HepG2 (cell line): ENCODE results near the gene CAPN11. TPM values are rescaled to one million over a fixed set of nuclear protein-coding genes. Genes with fewer than 3 reads are reported as not detected.

Experiments used
- ARNT2 ChIP-seq: sonication (generic); formaldehyde crosslinking; IDR thresholded peaks from 2 replicates; pipeline ENCODE4 v1.8.0; 2022; ENCODE audit warnings: mild to moderate bottlenecking, low read depth, missing genetic modification reagents, moderate library complexity
- ATF7 ChIP-seq, 2 experiments: fragments of 450-650 bp in 1 of 2; sonication (generic) in 1 of 2; formaldehyde crosslinking in 1 of 2; IDR thresholded peaks; 2 replicates each; pipeline versions ENCODE4 v1.4.0 to v1.6.1; 2016 to 2020; ENCODE audit warnings: antibody characterized with exemption in 1 of 2, mild to moderate bottlenecking in 1 of 2, missing genetic modification reagents in 1 of 2
- CBX1 ChIP-seq: IDR thresholded peaks from one replicate; pipeline ENCODE4 v1.6.1; 2016; ENCODE audit warnings: antibody characterized with exemption, low read depth
- DR1 ChIP-seq: sonication (generic); formaldehyde crosslinking; IDR thresholded peaks from 2 replicates; pipeline ENCODE4 v1.8.0; 2021; ENCODE audit warnings: mild to moderate bottlenecking, missing genetic modification reagents, inconsistent platforms
- EZH2 ChIP-seq: conservative IDR thresholded peaks from 2 replicates; pipeline ENCODE4 v1.6.1; 2012; ENCODE audit warnings: mild to moderate bottlenecking, low read depth, low read length, moderate library complexity
- HDAC2 ChIP-seq: sonication (generic); formaldehyde crosslinking; IDR thresholded peaks from 2 replicates; pipeline ENCODE4 v1.4.0; 2020; ENCODE audit warnings: missing genetic modification reagents
- KAT2B ChIP-seq: fragments of 150-350 bp; IDR thresholded peaks from 2 replicates; pipeline ENCODE4 v1.6.1; 2014; ENCODE audit warnings: low read depth, low read length, borderline replicate concordance
- KAT8 ChIP-seq: IDR thresholded peaks from 2 replicates; pipeline ENCODE4 v1.6.1; 2016; ENCODE audit warnings: missing genetic modification reagents, missing compliant biosample characterization
- KLF15 ChIP-seq: sonication (generic); formaldehyde crosslinking; IDR thresholded peaks from 2 replicates; pipeline ENCODE4 v1.8.1; 2023; ENCODE audit warnings: borderline replicate concordance, mild to moderate bottlenecking, inconsistent platforms, missing genetic modification reagents, mixed read lengths
- MED1 ChIP-seq: sonication (generic); formaldehyde crosslinking; IDR thresholded peaks from 2 replicates; pipeline ENCODE4 v1.4.0; 2020; ENCODE audit warnings: missing genetic modification reagents
- NCOA5 ChIP-seq: sonication (generic); formaldehyde crosslinking; IDR thresholded peaks from 2 replicates; pipeline ENCODE4 v1.4.0; 2020; ENCODE audit warnings: missing genetic modification reagents
- NFYC ChIP-seq: IDR thresholded peaks from 2 replicates; pipeline ENCODE4 v1.6.1; 2016; ENCODE audit warnings: missing genetic modification reagents, missing compliant biosample characterization
- NR1H2 ChIP-seq: sonication (generic); formaldehyde crosslinking; IDR thresholded peaks from 2 replicates; pipeline ENCODE4 v1.8.1; 2022; ENCODE audit warnings: low read depth, missing genetic modification reagents, borderline replicate concordance
- TBP ChIP-seq: sonication (generic); formaldehyde crosslinking; IDR thresholded peaks from 2 replicates; pipeline ENCODE4 v1.5.0; 2020; ENCODE audit warnings: missing genetic modification reagents
- ZNF274 ChIP-seq: sonication (generic); formaldehyde crosslinking; IDR thresholded peaks from 2 replicates; pipeline ENCODE4 v1.5.1; 2020; ENCODE audit warnings: mild to moderate bottlenecking, missing genetic modification reagents
- ZNF431 ChIP-seq: sonication (generic); formaldehyde crosslinking; IDR thresholded peaks from 2 replicates; pipeline ENCODE4 v1.9.0; 2022; ENCODE audit warnings: missing genetic modification reagents, low read depth, mild to moderate bottlenecking, borderline replicate concordance
- ZNF619 ChIP-seq: sonication (generic); formaldehyde crosslinking; IDR thresholded peaks from 2 replicates; pipeline ENCODE4 v1.4.0; 2020; ENCODE audit warnings: mild to moderate bottlenecking, missing genetic modification reagents
- ZNF841 ChIP-seq: sonication (generic); formaldehyde crosslinking; IDR thresholded peaks from 2 replicates; pipeline ENCODE4 v1.8.1; 2023; ENCODE audit warnings: missing genetic modification reagents, borderline replicate concordance
- polyA plus RNA-seq, 8 experiments: library from polyadenylated mRNA; depleted of rRNA in 3 of 8; stranded (reverse) in 7 of 8; unstranded in 1 of 8; fragments of >200 nt; fragmentation: Illumina TruSeq in 4 of 8; extraction: Trizol in 4 of 8; gene quantifications; 2 replicates each; pipeline versions ENCODE4 v1.2.1 to v1.2.3, GENCODE V29; 2011 to 2016; ENCODE audit warnings: low read depth in 4 of 8, missing spikeins in 1 of 8, mixed read lengths in 1 of 8; ENCODE audit not compliant: insufficient read depth in 1 of 8
- total RNA-seq, 5 experiments: library from RNA; depleted of rRNA; stranded (reverse); fragments of >200 nt; fragmentation: Illumina TruSeq; extraction: Trizol; gene quantifications; 2 replicates each; pipeline ENCODE4 v1.2.3, GENCODE V29; 2016; ENCODE audit warnings: low read depth in 1 of 5
- TF ChIP-seq, protein P1 (sequence below): IDR thresholded peaks from 2 replicates; pipeline ENCODE4 v1.6.1; 2016
- TF ChIP-seq, protein P2 (sequence below): sonication (generic); formaldehyde crosslinking; IDR thresholded peaks from 2 replicates; pipeline ENCODE4 v1.4.0; 2020; ENCODE audit warnings: missing genetic modification reagents; ENCODE audit errors: not compliant biosample characterization
- TF ChIP-seq, protein P3 (sequence below): sonication (generic); formaldehyde crosslinking; IDR thresholded peaks from 2 replicates; pipeline ENCODE4 v1.4.0; 2020; ENCODE audit warnings: missing genetic modification reagents, mild to moderate bottlenecking, borderline replicate concordance
- TF ChIP-seq, protein P4 (sequence below): IDR thresholded peaks from 2 replicates; pipeline ENCODE4 v1.6.1; 2016; ENCODE audit warnings: mild to moderate bottlenecking, missing biosample characterization, missing genetic modification reagents
- TF ChIP-seq, protein P5 (sequence below): sonication (generic); formaldehyde crosslinking; IDR thresholded peaks from 2 replicates; pipeline ENCODE4 v1.5.1; 2020; ENCODE audit warnings: mild to moderate bottlenecking, moderate library complexity, missing genetic modification reagents
- TF ChIP-seq, protein P6 (sequence below): sonication (generic); formaldehyde crosslinking; IDR thresholded peaks from 2 replicates; pipeline ENCODE4 v1.8.0; 2022; ENCODE audit warnings: missing genetic modification reagents, mild to moderate bottlenecking, inconsistent platforms, borderline replicate concordance

CAPN11 gene
- total and polyA plus RNA-seq, 2 of the 13 experiments (the other 11 are each of a cell fraction or from before 2014, with no cell fraction given), result 0.07 to 0.11 TPM

DNA sequence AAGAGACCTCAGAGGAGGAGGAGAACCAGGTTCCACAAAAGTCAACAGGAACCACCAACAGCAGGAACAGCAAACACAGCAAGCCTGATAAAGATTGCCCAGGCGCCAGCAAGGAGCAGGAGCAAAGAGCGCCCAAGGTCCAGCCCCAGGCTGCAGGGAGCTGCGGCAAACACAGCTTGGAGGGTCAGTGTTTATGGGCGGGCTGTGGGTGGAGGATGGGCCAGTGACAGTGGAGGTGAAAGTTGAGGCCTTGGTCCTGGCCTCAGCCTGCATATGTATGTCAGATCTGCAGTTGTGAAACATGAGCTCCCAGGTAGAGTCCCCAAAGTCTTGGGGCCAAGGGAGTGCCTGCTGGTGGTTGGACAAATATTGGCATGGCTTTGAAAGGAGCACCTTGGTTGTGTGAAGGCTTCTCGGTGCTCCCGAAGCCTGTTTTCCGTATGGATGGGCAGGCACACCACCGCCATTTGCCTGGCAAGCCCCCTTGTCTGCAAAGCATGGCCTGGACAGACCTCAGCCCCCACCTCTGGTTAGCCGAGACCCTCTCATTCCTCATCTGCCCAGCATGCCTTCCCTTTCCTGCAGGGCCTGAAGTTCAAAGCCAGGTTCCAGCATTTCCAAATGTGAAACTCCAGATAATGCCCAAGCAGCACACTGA, 2.0 kb upstream of the CAPN11 start (continued):
- TF ChIP-seq, protein P1, sequence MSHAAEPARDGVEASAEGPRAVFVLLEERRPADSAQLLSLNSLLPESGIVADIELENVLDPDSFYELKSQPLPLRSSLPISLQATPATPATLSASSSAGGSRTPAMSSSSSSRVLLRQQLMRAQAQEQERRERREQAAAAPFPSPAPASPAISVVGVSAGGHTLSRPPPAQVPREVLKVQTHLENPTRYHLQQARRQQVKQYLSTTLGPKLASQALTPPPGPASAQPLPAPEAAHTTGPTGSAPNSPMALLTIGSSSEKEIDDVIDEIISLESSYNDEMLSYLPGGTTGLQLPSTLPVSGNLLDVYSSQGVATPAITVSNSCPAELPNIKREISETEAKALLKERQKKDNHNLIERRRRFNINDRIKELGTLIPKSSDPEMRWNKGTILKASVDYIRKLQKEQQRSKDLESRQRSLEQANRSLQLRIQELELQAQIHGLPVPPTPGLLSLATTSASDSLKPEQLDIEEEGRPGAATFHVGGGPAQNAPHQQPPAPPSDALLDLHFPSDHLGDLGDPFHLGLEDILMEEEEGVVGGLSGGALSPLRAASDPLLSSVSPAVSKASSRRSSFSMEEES (CRISPR knock-in tag), result no peak
- TF ChIP-seq NFYC (CRISPR knock-in tag) (peak; percentile 54), KLF15 (CRISPR knock-in tag) (no peak), NCOA5 (no peak), NR1H2 (CRISPR knock-in tag) (no peak), HDAC2 (CRISPR knock-in tag) (peak; percentile 96), ZNF274 (CRISPR knock-in tag) (no peak), ARNT2 (CRISPR knock-in tag) (peak; percentile 89), DR1 (CRISPR knock-in tag) (no peak), ZNF431 (no peak; the same call in 1 of the 2 replicates), MED1 (CRISPR knock-in tag) (peak; percentile 97), KAT8 (CRISPR knock-in tag) (peak; percentile 86), TBP (CRISPR knock-in tag) (no peak), EZH2 (no peak), ZNF619 (no peak), KAT2B (no peak), ZNF841 (CRISPR knock-in tag) (no peak), CBX1 (peak; percentile 35), ATF7 (IDR thresholded peaks at IDR 0.05) (no peak), ATF7 (CRISPR knock-in tag; IDR thresholded peaks at IDR 0.05) (0 out of 2 replicates have a peak, but pooled peaks have one; percentile 60)
- TF ChIP-seq, protein P2, sequence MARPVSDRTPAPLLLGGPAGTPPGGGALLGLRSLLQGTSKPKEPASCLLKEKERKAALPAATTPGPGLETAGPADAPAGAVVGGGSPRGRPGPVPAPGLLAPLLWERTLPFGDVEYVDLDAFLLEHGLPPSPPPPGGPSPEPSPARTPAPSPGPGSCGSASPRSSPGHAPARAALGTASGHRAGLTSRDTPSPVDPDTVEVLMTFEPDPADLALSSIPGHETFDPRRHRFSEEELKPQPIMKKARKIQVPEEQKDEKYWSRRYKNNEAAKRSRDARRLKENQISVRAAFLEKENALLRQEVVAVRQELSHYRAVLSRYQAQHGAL (CRISPR knock-in tag), result no peak
- TF ChIP-seq, protein P3, sequence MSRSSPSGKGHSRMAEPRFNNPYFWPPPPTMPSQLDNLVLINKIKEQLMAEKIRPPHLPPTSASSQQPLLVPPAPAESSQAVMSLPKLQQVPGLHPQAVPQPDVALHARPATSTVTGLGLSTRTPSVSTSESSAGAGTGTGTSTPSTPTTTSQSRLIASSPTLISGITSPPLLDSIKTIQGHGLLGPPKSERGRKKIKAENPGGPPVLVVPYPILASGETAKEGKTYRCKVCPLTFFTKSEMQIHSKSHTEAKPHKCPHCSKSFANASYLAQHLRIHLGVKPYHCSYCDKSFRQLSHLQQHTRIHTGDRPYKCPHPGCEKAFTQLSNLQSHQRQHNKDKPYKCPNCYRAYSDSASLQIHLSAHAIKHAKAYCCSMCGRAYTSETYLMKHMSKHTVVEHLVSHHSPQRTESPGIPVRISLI (CRISPR knock-in tag), result peak; percentile 20; the same call in 1 of the 2 replicates
- TF ChIP-seq, protein P4, sequence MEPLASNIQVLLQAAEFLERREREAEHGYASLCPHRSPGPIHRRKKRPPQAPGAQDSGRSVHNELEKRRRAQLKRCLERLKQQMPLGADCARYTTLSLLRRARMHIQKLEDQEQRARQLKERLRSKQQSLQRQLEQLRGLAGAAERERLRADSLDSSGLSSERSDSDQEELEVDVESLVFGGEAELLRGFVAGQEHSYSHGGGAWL (CRISPR knock-in tag), result no peak
- TF ChIP-seq, protein P5, sequence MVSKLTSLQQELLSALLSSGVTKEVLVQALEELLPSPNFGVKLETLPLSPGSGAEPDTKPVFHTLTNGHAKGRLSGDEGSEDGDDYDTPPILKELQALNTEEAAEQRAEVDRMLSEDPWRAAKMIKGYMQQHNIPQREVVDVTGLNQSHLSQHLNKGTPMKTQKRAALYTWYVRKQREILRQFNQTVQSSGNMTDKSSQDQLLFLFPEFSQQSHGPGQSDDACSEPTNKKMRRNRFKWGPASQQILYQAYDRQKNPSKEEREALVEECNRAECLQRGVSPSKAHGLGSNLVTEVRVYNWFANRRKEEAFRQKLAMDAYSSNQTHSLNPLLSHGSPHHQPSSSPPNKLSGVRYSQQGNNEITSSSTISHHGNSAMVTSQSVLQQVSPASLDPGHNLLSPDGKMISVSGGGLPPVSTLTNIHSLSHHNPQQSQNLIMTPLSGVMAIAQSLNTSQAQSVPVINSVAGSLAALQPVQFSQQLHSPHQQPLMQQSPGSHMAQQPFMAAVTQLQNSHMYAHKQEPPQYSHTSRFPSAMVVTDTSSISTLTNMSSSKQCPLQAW, result peak; percentile 96
- TF ChIP-seq, protein P6, sequence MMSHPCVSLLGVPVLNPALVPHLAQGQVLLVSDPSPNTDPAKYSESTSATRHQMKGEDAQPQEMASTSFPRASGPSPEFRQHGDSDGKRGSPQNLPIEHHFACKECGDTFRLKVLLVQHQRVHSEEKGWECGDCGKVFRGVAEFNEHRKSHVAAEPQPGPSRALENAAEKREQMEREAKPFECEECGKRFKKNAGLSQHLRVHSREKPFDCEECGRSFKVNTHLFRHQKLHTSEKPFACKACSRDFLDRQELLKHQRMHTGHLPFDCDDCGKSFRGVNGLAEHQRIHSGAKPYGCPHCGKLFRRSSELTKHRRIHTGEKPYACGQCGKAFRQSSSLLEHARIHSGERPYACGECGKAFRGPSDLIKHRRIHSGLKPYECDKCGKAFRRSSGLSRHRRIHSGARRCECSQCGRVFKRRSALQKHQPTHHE, result no peak; the same call in 1 of the 2 replicates
